ENCODE results near the gene TSPAN9. TPM values are rescaled to one million over a fixed set of nuclear protein-coding genes. Genes with fewer than 3 reads are reported as not detected.

TSPAN9 gene
- total RNA-seq, 1 donor from 2014 or later, result 49.4 TPM

- Mint-ChIP-seq H3K27ac (peak overlapping the region; percentile 53), H3K9me3 (no peaks in the 10 kb centered on the region), H3K27me3 (ENCODE audit: low read depth) (no peaks in the 10 kb centered on the region), H3K4me1 (peaks cover 25% of the 10 kb centered on the region), H3K4me3 (peak overlapping the region; percentile 58), H3K36me3 (no peaks in the 10 kb centered on the region)
- no peak for DNase-seq (ENCODE audit: low spot score in 2 of 2, unreplicated experiment in 2 of 2)
- TF ChIP-seq CTCF (IDR thresholded peaks at IDR 0.05; ENCODE audit: unreplicated experiment), result no peak
These were observed 1.9 kb upstream of the TSPAN9 start for GRCh38 chr12:3075315-3075714.

GRCh38 chr12:3077572-3078081 lies 448 bp downstream of the TSPAN9 start:
- Mint-ChIP-seq H3K27me3 (ENCODE audit: low read depth) (no peaks in the 10 kb centered on the region), H3K4me3 (peak overlapping the region; percentile 73), H3K4me1 (peaks cover 26% of the 10 kb centered on the region), H3K9me3 (no peaks in the 10 kb centered on the region), H3K36me3 (no peaks in the 10 kb centered on the region), H3K27ac (peak overlapping the region; percentile 72)
- no peak for TF ChIP-seq CTCF (IDR thresholded peaks at IDR 0.05; ENCODE audit: unreplicated experiment)
- peak in 1 of 2 experiments; percentile 44 for DNase-seq (ENCODE audit: low spot score in 2 of 2, unreplicated experiment in 2 of 2)

GRCh38 chr12:3078086-3078820 lies 1.1 kb downstream of the TSPAN9 start:
- Mint-ChIP-seq H3K4me3 (peak overlapping the region; percentile 73), H3K4me1 (peaks cover 26% of the 10 kb centered on the region), H3K36me3 (no peaks in the 10 kb centered on the region), H3K27me3 (ENCODE audit: low read depth) (no peaks in the 10 kb centered on the region), H3K27ac (peak overlapping the region; percentile 72), H3K9me3 (no peaks in the 10 kb centered on the region)
- TF ChIP-seq CTCF (IDR thresholded peaks at IDR 0.05; ENCODE audit: unreplicated experiment), result no peak
- no peak for DNase-seq (ENCODE audit: low spot score in 2 of 2, unreplicated experiment in 2 of 2)

- Mint-ChIP-seq H3K4me1 (peaks cover 37% of the 10 kb centered on the region), H3K36me3 (peaks cover 6% of the 10 kb centered on the region), H3K4me3 (no peak overlapping the region), H3K9me3 (no peaks in the 10 kb centered on the region), H3K27me3 (ENCODE audit: low read depth) (no peaks in the 10 kb centered on the region), H3K27ac (no peak overlapping the region)
- no peak for DNase-seq (ENCODE audit: low spot score in 2 of 2, unreplicated experiment in 2 of 2)
- no peak for TF ChIP-seq CTCF (IDR thresholded peaks at IDR 0.05; ENCODE audit: unreplicated experiment)
These were observed 3.9 kb downstream of the TSPAN9 start for GRCh38 chr12:3081091-3081490.

GRCh38 chr12:3081886-3082285 lies 4.7 kb downstream of the TSPAN9 start:
- Mint-ChIP-seq H3K4me1 (peaks cover 44% of the 10 kb centered on the region), H3K36me3 (peaks cover 8% of the 10 kb centered on the region), H3K27ac (no peak overlapping the region), H3K9me3 (no peaks in the 10 kb centered on the region), H3K27me3 (ENCODE audit: low read depth) (no peaks in the 10 kb centered on the region), H3K4me3 (no peak overlapping the region)
- DNase-seq (ENCODE audit: low spot score in 2 of 2, unreplicated experiment in 2 of 2), result no peak
- TF ChIP-seq CTCF (IDR thresholded peaks at IDR 0.05; ENCODE audit: unreplicated experiment), result no peak

Data from mesothelial cell of epicardium (in vitro differentiated cells).